GM18502 (cell line): Measurements from ENCODE around the gene SEZ6L2.
"Not testable (repeated sequence)": the region's sequence is repeated elsewhere in the genome, so short reads cannot be mapped to it uniquely, and the experiment has no call there.

Source experiments
- ATAC-seq: cut with Tn5 transposase; IDR thresholded peaks from one replicate; pipeline ENCODE4 v1.9.1; 2021; ENCODE audit warnings: mild to moderate bottlenecking; ENCODE audit not compliant: unreplicated experiment, poor library complexity

Gene SEZ6L2

GRCh38 chr16:29891525-29892457, 7.6 kb downstream of the SEZ6L2 start:
- ATAC-seq = no peak

DNA sequence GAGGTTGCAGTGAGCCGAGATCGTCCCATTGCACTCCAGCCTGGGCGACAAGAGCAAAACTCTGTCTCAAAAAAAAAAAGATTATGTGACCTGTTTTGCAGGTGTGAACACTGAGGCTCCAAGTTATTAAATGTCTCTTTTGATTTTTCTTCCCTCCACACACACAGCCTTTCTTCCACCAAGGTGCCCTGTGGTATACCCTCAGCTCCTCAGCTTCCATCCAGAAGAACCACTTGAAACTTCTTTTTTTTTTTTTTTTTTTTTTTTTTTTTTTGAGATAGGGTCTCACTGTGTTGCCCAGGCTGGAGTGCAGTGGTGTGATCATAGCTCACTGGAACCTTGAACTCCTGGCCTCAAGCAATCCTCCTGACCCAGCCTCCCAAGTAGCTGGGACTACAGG, 10.0 kb downstream of the SEZ6L2 start:
- ATAC-seq = not testable (repeated sequence)

- no peak for ATAC-seq
Measured at GRCh38 chr16:29883987-29884386, 15.4 kb downstream of the SEZ6L2 start.

- no peak for ATAC-seq
Measured at GRCh38 chr16:29881050-29881449, 18.3 kb downstream of the SEZ6L2 start.

DNA sequence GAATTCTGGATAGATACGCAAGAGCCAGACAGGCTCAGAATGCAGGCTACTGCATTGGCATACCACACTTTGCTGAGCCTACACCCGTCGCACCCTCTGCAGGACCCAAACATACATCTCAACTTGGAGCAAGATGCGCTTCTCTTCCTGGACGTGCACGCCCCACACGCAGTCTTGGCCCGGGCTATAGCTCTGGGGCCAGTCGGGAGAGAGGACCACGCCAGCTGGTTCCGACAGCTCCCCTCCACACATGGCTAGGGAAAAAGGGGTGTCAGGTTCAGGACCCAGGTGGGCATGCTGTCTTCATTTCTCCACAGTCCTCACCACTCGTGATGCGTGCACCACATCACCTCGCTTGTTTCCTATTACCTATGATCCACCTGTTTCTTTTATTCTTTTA, 21.2 kb downstream of the SEZ6L2 start:
- ATAC-seq = no peak

- ATAC-seq = no peak
Measured at GRCh38 chr16:29877266-29877961, 21.9 kb downstream of the SEZ6L2 start.

GRCh38 chr16:29876594-29877249, 22.6 kb downstream of the SEZ6L2 start:
- no peak for ATAC-seq

DNA sequence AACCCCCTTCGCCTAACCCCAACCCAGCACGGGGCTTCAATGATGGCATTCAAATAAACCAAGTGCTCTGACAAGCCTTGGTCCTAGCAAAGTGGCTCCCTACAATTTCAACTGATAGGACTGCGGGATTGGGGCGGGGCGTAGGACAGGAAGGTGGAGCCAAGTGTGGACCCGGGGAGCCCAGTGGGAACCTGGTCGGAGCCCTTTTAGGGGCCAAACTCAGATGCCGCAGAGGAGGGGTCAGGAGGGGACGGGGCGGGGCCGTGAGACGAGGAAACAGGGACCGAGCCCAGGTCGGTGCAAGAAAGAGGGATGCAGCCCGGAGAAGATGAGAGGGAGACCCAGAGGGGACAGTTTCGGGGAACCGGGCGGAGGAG, 23.1 kb downstream of the SEZ6L2 start:
- ATAC-seq = no peak

GRCh38 chr16:29875206-29875605, 24.1 kb downstream of the SEZ6L2 start:
- no peak for ATAC-seq

DNA sequence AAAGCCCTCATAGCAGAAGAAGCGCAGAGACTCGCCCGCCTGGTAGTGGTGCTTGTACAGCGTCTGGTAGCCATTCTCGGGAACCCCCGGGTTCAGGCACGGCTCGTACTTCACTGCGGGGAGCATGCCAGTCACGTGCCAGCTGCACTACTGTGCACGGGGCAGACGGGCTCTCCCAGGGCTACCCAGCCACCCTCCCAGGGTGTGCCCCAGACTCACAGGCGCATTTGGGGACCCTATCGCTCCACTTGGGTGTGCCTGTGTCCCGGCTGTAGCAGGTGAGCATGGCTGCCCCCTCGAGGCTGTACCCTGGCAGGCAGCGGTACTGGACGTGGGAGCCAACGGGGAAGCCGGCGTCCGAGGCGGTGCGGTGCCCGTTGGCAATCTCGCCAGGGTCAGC, 26.0 kb downstream of the SEZ6L2 start:
- no peak for ATAC-seq

DNA sequence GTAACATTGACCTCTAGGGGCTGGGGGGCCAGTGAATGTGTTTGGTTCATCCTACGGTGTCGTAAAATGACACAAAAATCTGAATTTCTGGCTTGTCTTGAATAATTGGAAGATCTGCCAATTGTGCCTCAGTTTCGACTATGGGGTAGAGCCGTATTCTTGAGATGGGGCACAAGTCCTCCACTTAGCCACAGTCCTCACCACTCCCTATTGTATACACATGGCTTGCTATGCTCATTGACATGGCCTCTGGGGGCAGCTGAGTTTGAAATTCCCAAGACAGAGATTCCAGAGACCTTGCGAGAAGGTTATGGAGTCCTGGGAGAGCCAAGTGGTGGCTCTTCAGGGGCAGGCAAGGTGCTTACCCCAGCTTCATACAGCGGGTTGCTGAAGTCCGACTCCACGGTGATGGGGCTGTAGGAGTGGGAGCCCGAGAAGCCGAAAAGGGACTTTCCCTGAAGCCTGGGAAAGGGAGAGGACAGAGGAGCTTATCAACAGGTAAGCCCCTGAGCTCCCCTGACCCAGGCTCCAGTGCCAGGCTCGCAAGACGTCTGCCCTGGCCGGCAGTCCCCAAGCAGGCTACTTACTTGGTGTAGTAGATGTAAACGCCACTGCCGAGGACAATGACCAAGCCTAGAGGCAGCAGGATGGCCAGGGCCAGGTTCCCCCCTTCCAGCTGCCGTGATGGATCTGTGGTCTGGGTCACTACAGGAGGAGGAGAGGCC, 27.4 kb downstream of the SEZ6L2 start:
- ATAC-seq = no peak

DNA sequence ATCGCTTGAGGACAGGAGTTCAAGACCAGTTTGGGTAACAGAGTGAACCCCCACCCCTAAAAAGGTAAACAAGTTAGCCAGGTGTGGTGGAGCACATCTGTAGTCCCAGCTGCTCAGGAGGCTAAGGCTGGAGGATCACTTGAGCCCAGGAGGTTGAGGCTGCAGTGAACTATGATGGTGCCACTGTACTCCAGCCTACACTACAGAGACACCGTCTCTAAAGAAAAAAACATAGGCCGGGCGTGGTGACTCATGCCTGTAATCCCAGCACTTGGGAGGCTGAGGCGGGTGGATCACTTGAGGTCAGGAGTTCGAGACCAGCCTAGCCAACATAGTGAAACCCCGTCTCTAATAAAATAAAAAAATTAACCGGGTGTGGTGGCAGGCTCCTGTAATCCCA, 30.3 kb downstream of the SEZ6L2 start:
- ATAC-seq = not testable (repeated sequence)

GRCh38 chr16:29868396-29869009, 30.8 kb downstream of the SEZ6L2 start:
- ATAC-seq = no peak

GRCh38 chr16:29864205-29864604, 35.1 kb downstream of the SEZ6L2 start:
- ATAC-seq = no peak

GRCh38 chr16:29863669-29863984, 35.7 kb downstream of the SEZ6L2 start:
- ATAC-seq = no peak

- ATAC-seq = peak; percentile 93
Measured at GRCh38 chr16:29862884-29863668, 36.3 kb downstream of the SEZ6L2 start, which contains the start of gene CDIPT. Gene CDIPT, minus strand, starts transcription at chr16:29863226. Its CDS starts 369 bp downstream, at chr16:29862857.

GRCh38 chr16:29862383-29862883, 36.9 kb downstream of the SEZ6L2 start:
- ATAC-seq = peak; percentile 7

GRCh38 chr16:29860218-29860617, 39.1 kb downstream of the SEZ6L2 start:
- ATAC-seq = no peak

DNA sequence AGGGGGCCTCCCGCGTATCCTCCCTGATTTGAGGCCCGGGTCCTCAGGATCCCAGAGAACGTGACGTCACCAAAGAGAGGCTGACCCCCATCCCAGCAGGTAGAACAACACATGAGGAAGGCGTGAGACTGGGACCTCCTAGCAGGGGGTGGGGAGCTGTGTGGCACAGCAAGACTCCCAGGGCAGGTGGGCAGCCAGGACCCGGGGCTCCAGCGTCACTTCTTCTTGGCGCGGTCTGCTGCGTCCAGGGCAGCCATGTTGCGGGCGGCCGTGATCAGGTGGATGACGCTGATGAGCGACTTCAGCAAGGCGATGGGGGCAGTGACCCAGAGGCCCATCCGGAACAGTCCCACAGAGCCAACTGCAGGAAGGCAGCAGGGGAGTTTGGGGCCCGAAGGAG, 40.4 kb downstream of the SEZ6L2 start:
- no peak for ATAC-seq
